Aorta (tissue), 5 donors: ENCODE results near the gene EIF3K. TPM values are rescaled to one million over a fixed set of nuclear protein-coding genes. Genes with fewer than 3 reads are reported as not detected.

ENCODE experiments used
- ATAC-seq: fragments of 200-7000 bp; cut with Tn5 transposase; one replicate; pipeline ENCODE4 v1.9.1; 2022; ENCODE audit warnings: moderate library complexity; ENCODE audit not compliant: low FRiP score
- DNase-seq, 2 donors: peaks; one replicate each; pipeline ENCODE4 v3.0.0-alpha.2; 2020
- H3K27ac ChIP-seq, 2 donors: one replicate each; pipeline ENCODE4 v1.5.1; 2013; ENCODE audit warnings: low read length in 2 of 2, mild to moderate bottlenecking in 2 of 2, moderate library complexity in 2 of 2, control low read depth in 1 of 2, inconsistent platforms in 1 of 2, low read depth in 1 of 2
- H3K27me3 ChIP-seq, 2 donors: one replicate each; pipeline ENCODE4 v1.6.1; 2013; ENCODE audit warnings: control low read depth in 1 of 2, low read length in 1 of 2, mild to moderate bottlenecking in 1 of 2, moderate library complexity in 1 of 2; ENCODE audit not compliant: insufficient read depth in 2 of 2, control insufficient read depth in 1 of 2
- H3K36me3 ChIP-seq, 2 donors: one replicate each; pipeline ENCODE4 v1.6.1; 2013; ENCODE audit warnings: control low read depth in 1 of 2, low read length in 1 of 2, mild to moderate bottlenecking in 1 of 2; ENCODE audit not compliant: insufficient read depth in 2 of 2, control insufficient read depth in 1 of 2
- H3K4me1 ChIP-seq, 2 donors: one replicate each; pipeline ENCODE4 v1.6.1; 2013; ENCODE audit warnings: low read length in 2 of 2, control low read depth in 1 of 2, mild to moderate bottlenecking in 1 of 2, moderate library complexity in 1 of 2; ENCODE audit not compliant: insufficient read depth in 2 of 2, control insufficient read depth in 1 of 2
- H3K4me3 ChIP-seq, 2 donors: one replicate each; pipeline ENCODE4 v1.5.1; 2013; ENCODE audit warnings: low read length in 2 of 2, control low read depth in 1 of 2, mild to moderate bottlenecking in 1 of 2
- H3K9me3 ChIP-seq: one replicate; pipeline ENCODE4 v1.6.1; 2013; ENCODE audit warnings: mild to moderate bottlenecking, low read length; ENCODE audit not compliant: control insufficient read depth
- WGBS, 2 donors: extraction: QIAGEN DNeasy Blood & Tissue Kit; methylation state at CpG; one replicate each; pipeline ENCODE4 v1.1.7; 2013; 5-methylcytosine and 5-hydroxymethylcytosine counted together
- intact Hi-C, 2 donors: fragments of 100-400 bp; cut with DNase I; formaldehyde crosslinking; loops; one replicate each; pipeline versions ENCODE4 v1.14.2 to v1.15.0; 2022
- polyA plus RNA-seq, 2 donors: library from polyadenylated mRNA; stranded (reverse); fragments of 200-250 nt; gene quantifications; one replicate each; pipeline ENCODE4 v1.2.3, GENCODE V29; 2013
- total RNA-seq, 2 donors: library from RNA; stranded (reverse); fragmentation: NEBNext Ultra II Directional; extraction: Animal tissue kit (Norgen Biotek cat#: 25700); gene quantifications; one replicate each; pipeline ENCODE4 v1.2.1, GENCODE V29; 2021
- donor health status: healthy with polysubstance abuse.
- donor health status: Bipolar disorder and iron deficiency.
- donor health status: DM: no; HTN: no; CAD: no.
- donor health status: DM: no; HTN: no; CAD: no.
- donor health status: DM: yes; HTN: yes; CAD: no.

Gene EIF3K
- total and polyA plus RNA-seq, 4 donors = 171 to 445 (median 241) TPM

DNA sequence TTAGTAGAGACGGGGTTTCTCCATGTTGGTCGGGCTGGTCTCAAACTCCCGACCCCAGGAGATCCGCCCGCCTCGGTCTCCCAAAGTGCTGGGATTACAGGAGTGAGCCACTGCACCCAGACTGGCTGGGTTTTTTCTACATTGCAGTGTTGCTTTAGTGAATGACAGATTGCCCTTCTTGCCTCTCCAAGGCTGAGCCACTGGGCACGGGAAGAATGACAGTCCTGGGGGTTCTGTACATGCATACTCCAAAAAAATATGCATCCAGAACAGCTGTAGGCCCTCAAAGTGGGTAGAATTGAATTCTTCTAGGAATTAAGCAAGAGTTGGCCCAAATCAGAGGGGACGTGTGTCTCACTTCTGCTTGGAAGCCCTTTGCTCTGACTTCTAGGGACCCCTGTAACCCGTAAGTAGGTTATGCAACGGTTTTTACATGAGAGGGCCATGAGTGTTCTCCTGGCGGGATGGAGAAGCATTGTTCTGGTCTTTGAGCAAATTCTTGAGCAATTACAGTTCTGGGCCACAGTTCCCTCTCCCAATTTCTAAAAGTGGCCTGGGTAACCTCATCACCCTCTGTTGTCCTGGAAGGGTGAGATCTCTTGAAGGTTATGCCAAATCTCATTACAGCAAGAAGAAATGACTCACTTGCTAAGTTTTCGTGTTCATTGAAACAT, 32.1 kb downstream of the EIF3K start:
- intact Hi-C loops = loop anchor here in 1 of 2 donors (10.0 kb wide), 1 partner anchor 184 kb away; the partner anchor contains the start of gene ECH1
- ATAC-seq = peak; percentile 4
- Histone ChIP-seq H3K4me3 (peak overlapping the region; percentile 52 to 100), H3K9me3 (no peaks in the 10 kb centered on the region), H3K27me3 (no peaks in the 10 kb centered on the region), H3K4me1 (peaks cover 8 to 12% of the 10 kb centered on the region in 2 donors), H3K36me3 (no peaks in the 10 kb centered on the region), H3K27ac (peak overlapping the region; percentile 95 to 97)
- WGBS, 2 donors = 2 to 6% methylated on average over 12 of the region's 12 CpGs
- no peak for DNase-seq

DNA sequence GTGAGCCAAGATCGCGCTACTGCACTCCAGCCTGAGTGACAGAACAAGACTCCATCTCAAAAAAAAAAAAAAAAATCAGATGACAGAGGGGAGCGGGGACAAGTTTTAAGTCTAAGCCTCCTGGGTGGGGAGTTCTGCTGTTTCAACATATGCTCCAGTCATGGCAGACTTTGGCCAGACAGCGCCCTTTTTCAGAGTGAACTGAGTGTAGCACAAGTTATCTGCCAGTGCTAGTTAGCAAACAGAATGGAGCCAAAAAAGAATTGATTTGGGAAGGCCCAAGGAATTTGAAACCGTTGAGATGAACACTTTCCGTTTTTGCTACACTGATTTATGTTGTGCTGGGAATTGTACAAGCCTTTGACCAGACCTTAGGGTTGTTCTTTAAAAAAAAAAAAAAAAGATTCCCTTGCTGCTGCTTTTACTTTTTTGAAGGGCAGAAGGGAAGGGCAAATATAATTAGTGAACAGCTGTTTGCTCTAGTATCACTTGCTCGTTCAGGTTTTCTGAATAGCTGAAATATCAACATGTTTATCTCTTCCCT, 34.1 kb downstream of the EIF3K start:
- no peak for ATAC-seq
- 3 to 8% methylated on average over 7 of the region's 7 CpGs for WGBS, 2 donors
- no peak overlapping the region for H3K4me3 ChIP-seq

DNA sequence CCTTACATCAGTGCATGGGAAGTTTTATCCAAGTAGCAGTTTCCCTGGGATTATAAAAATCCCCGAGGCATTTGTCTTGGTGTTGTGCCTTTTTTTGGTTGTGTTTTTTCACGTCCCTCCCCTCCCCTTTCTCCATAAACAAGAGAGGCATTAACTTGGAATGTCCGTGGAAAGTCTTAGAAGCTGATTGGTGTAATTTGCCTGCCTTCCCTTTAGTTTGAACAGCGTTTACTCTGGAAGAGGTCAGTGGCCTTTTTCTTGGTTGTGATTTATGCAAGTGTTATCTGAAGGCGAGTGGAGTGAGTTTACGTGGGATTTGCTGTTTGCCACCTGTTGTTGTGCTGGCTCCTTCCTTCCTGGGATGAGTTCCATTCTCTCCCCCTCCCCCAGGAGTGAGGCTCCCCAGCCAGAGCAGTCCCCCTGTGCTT, 35.7 kb downstream of the EIF3K start:
- H3K9me3 ChIP-seq = no peaks in the 10 kb centered on the region
- 2 to 5% methylated on average over 6 of the region's 6 CpGs for WGBS, 2 donors
- peaks cover 11 to 19% of the 10 kb centered on the region in 2 donors for H3K4me1 ChIP-seq
- peaks cover 0 to 2% of the 10 kb centered on the region in 2 donors for H3K36me3 ChIP-seq
- DNase-seq = no peak
- peak overlapping the region; percentile 70 to 80 for H3K27ac ChIP-seq
- intact Hi-C loops = loop anchor here in 1 of 2 donors (10.0 kb wide), 1 partner anchor 180 kb away; the partner anchor contains the start of gene ECH1
- H3K4me3 ChIP-seq = peak overlapping the region in 1 of 2 donors; percentile 11
- ATAC-seq = no peak
- no peaks in the 10 kb centered on the region for H3K27me3 ChIP-seq

More for the DNA sequence above, 34.1 kb downstream of the EIF3K start:
- DNase-seq = no peak
- Histone ChIP-seq H3K9me3 (no peaks in the 10 kb centered on the region), H3K36me3 (peaks cover 0 to 2% of the 10 kb centered on the region in 2 donors), H3K27me3 (no peaks in the 10 kb centered on the region), H3K27ac (peak overlapping the region; percentile 97 to 99), H3K4me1 (peaks cover 11 to 19% of the 10 kb centered on the region in 2 donors)
- intact Hi-C loops = loop anchor here in 1 of 2 donors (10.0 kb wide), 1 partner anchor 182 kb away; the partner anchor contains the start of gene ECH1

DNA sequence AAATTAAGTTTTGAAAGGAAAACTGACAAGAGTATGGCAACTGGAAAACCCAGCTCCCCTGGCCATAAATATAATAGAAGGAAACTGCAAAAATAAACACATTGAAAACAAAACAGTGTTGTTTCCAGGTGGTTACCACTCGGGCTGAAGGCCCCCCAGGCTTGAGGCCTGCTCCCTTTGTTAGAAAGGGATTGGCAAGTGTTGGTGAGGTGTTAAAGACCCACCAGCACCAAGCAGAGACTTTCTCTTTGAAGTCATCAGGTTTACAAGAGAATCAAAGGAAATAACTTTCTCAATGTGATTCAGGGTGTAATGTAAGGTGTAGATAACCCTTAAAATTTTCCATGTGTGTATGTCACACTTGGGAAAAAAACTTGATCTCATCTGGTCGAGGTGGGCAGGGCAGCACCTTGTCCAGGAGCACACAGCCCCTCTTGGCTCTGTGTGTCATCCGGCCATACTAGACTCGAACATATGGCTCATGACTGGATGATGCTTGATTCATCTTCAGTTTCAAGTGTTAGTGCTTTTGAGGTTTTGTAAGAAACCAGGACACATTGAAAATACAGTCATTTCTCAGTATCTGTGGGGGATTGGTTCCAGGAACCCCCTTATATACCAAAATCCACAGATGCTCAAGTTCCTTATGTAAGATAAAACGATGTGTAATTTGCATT, 36.3 kb downstream of the EIF3K start:
- WGBS, 2 donors = 24 to 28% methylated on average over 5 of the region's 5 CpGs
- Histone ChIP-seq H3K27ac (peak overlapping the region; percentile 70 to 80), H3K27me3 (no peaks in the 10 kb centered on the region), H3K9me3 (no peaks in the 10 kb centered on the region), H3K4me3 (peak overlapping the region in 1 of 2 donors; percentile 11), H3K36me3 (peaks cover 0 to 2% of the 10 kb centered on the region in 2 donors), H3K4me1 (peaks cover 11 to 19% of the 10 kb centered on the region in 2 donors)
- ATAC-seq (no peak), DNase-seq (no peak)
- intact Hi-C loops = loop anchor here in 1 of 2 donors (10.0 kb wide), 1 partner anchor 180 kb away; the partner anchor contains the start of gene ECH1

GRCh38 chr19:38656171-38656981, 37.4 kb downstream of the EIF3K start:
- H3K36me3 ChIP-seq = peaks cover 0 to 2% of the 10 kb centered on the region in 2 donors
- intact Hi-C loops = loop anchor here in 1 of 2 donors (10.0 kb wide), 1 partner anchor 178 kb away; the partner anchor contains the start of gene ECH1
- peak overlapping the region; percentile 70 to 97 for H3K27ac ChIP-seq
- H3K27me3 ChIP-seq = no peaks in the 10 kb centered on the region
- H3K9me3 ChIP-seq = no peaks in the 10 kb centered on the region
- H3K4me3 ChIP-seq = no peak overlapping the region
- WGBS, 2 donors = 42 to 43% methylated on average over 7 of the region's 7 CpGs
- ATAC-seq (no peak), DNase-seq (no peak)
- H3K4me1 ChIP-seq = peaks cover 11 to 19% of the 10 kb centered on the region in 2 donors

- ATAC-seq = no peak
- Histone ChIP-seq H3K27me3 (no peaks in the 10 kb centered on the region), H3K4me3 (no peak overlapping the region), H3K36me3 (peaks cover 0 to 2% of the 10 kb centered on the region in 2 donors), H3K27ac (peak overlapping the region; percentile 25 to 100), H3K4me1 (peaks cover 11 to 22% of the 10 kb centered on the region in 2 donors), H3K9me3 (no peaks in the 10 kb centered on the region)
- intact Hi-C loops = loop anchor here (2.0 to 10.0 kb wide), 2 partner anchors 35 to 177 kb away; partner anchors contain the start of gene ECH1 (in 1 of the 2)
- no peak for DNase-seq
- WGBS, 2 donors = 28 to 39% methylated on average over 8 of the region's 8 CpGs
Measured at GRCh38 chr19:38657633-38658222, 38.7 kb downstream of the EIF3K start.

- DNase-seq (no peak), ATAC-seq (peak; percentile 76)
- peak overlapping the region; percentile 92 to 99 for H3K27ac ChIP-seq
- H3K9me3 ChIP-seq = no peaks in the 10 kb centered on the region
- peaks cover 0 to 2% of the 10 kb centered on the region in 2 donors for H3K36me3 ChIP-seq
- H3K27me3 ChIP-seq = no peaks in the 10 kb centered on the region
- H3K4me3 ChIP-seq = no peak overlapping the region
- WGBS, 2 donors = 9% methylated on average over 14 to 15 of the region's 15 CpGs
- intact Hi-C loops = loop anchor here (2.0 to 10.0 kb wide), 2 partner anchors 34 to 176 kb away; partner anchors contain the start of gene ECH1 (in 1 of the 2)
- peaks cover 9 to 22% of the 10 kb centered on the region in 2 donors for H3K4me1 ChIP-seq
Measured at GRCh38 chr19:38658462-38659306, 39.7 kb downstream of the EIF3K start.
